C4-2B (cell line): ENCODE data around the gene HARS1.

ENCODE experiments used
- ZFX ChIP-seq: fragments of 450-650 bp; IDR thresholded peaks from 2 replicates; pipeline ENCODE4 v1.6.1; 2017
- TF ChIP-seq, protein P1 (sequence below): fragments of 450-650 bp; conservative IDR thresholded peaks from 2 replicates; pipeline ENCODE4 v1.5.1; 2017; ENCODE audit warnings: mild to moderate bottlenecking

DNA sequence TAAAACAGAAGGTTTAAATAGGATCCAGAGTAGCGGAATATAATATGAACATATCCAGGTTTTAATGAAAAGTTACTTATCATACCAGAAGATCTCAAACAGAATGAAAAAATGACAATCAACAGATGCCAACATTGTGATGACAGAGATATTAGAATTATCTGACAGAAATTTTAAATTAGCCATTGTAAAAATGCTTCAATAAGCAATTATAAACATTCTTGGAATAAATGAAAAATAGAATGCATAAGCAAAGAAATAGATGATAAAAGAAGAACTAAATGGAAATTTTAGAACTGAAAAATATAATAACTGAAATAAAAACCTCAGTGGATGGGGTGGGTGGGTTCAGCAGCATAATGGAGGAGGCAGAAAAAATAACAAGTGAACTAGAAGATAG, 46.3 kb upstream of the HARS1 start:
- TF ChIP-seq, protein P1, sequence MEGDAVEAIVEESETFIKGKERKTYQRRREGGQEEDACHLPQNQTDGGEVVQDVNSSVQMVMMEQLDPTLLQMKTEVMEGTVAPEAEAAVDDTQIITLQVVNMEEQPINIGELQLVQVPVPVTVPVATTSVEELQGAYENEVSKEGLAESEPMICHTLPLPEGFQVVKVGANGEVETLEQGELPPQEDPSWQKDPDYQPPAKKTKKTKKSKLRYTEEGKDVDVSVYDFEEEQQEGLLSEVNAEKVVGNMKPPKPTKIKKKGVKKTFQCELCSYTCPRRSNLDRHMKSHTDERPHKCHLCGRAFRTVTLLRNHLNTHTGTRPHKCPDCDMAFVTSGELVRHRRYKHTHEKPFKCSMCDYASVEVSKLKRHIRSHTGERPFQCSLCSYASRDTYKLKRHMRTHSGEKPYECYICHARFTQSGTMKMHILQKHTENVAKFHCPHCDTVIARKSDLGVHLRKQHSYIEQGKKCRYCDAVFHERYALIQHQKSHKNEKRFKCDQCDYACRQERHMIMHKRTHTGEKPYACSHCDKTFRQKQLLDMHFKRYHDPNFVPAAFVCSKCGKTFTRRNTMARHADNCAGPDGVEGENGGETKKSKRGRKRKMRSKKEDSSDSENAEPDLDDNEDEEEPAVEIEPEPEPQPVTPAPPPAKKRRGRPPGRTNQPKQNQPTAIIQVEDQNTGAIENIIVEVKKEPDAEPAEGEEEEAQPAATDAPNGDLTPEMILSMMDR, result no peak
- TF ChIP-seq ZFX, result no peak
